OCI-LY7 (cell line): ENCODE data around the gene TMEM212. TPM values are rescaled to one million over a fixed set of nuclear protein-coding genes. Genes with fewer than 3 reads are reported as not detected.

Source experiments
- BruUV-seq: library from RNA; stranded (reverse); fragments of 400-500 nt; replicated peaks from 2 replicates; lab custom pipeline; 2021; lab: Mats Ljungman, UMichigan
- CTCF ChIA-PET: fragments of 300-600 bp; sonication (Branson Sonifier 250); formaldehyde crosslinking; loops from one replicate; lab custom pipeline; 2022; ENCODE audit warnings: antibody characterized with exemption; ENCODE audit not compliant: unreplicated experiment; lab: Charles Lee
- POLR2A ChIA-PET: fragments of 300-600 bp; sonication (Branson Sonifier 250); formaldehyde crosslinking; loops from one replicate; lab custom pipeline; 2022; ENCODE audit warnings: antibody characterized with exemption; lab: Charles Lee
- DNase-seq: peaks from one replicate; pipeline ENCODE4 v3.0.0-alpha.2; 2015; ENCODE audit warnings: low spot score
- H2AFZ ChIP-seq: fragments of 200-600 bp; sonication (generic), shearing (Covaris generic); 2 replicates; pipeline ENCODE4 v1.6.1; 2014; ENCODE audit warnings: mild to moderate bottlenecking, antibody characterized with exemption, low read length, moderate library complexity
- H3K27ac ChIP-seq: fragments of 200-600 bp; sonication (generic); 2 replicates; pipeline ENCODE4 v1.5.1; 2014; ENCODE audit warnings: mixed run types, low read depth, mild to moderate bottlenecking, moderate library complexity, low read length, inconsistent platforms; ENCODE audit not compliant: poor library complexity, severe bottlenecking
- H3K36me3 ChIP-seq: fragments of 200-600 bp; sonication (generic); 2 replicates; pipeline ENCODE4 v1.6.1; 2014; ENCODE audit warnings: mild to moderate bottlenecking, antibody characterized with exemption, low read length, moderate library complexity, mixed read lengths; ENCODE audit not compliant: insufficient read depth
- H3K4me1 ChIP-seq: fragments of 200-600 bp; sonication (generic); 2 replicates; pipeline ENCODE4 v1.5.1; 2014; ENCODE audit warnings: mild to moderate bottlenecking, low read length; ENCODE audit not compliant: insufficient read depth, poor library complexity, severe bottlenecking
- H3K4me2 ChIP-seq: fragments of 200-600 bp; sonication (generic); 2 replicates; pipeline ENCODE4 v1.6.1; 2014; ENCODE audit warnings: mild to moderate bottlenecking, low read length
- H3K4me3 ChIP-seq: fragments of 200-600 bp; sonication (generic); 2 replicates; pipeline ENCODE4 v1.5.1; 2014; ENCODE audit warnings: mild to moderate bottlenecking, low read depth, low read length; ENCODE audit not compliant: poor library complexity, severe bottlenecking
- H3K79me2 ChIP-seq: fragments of 200-600 bp; sonication (generic); 2 replicates; pipeline ENCODE4 v1.6.1; 2016; ENCODE audit warnings: low read depth, mild to moderate bottlenecking, low read length, moderate library complexity, mixed read lengths; ENCODE audit not compliant: insufficient read depth
- H3K9me2 ChIP-seq: fragments of 200-600 bp; sonication (generic); 2 replicates; pipeline ENCODE4 v1.6.1; 2016; ENCODE audit warnings: mild to moderate bottlenecking, low read length, mixed read lengths; ENCODE audit not compliant: insufficient read depth
- H3K9me3 ChIP-seq: fragments of 200-600 bp; sonication (generic); 2 replicates; pipeline ENCODE4 v1.6.1; 2014; ENCODE audit warnings: mild to moderate bottlenecking, mixed run types, low read length, mixed read lengths
- H4K20me1 ChIP-seq: fragments of 200-600 bp; sonication (generic); 2 replicates; pipeline ENCODE4 v1.6.1; 2014; ENCODE audit warnings: mild to moderate bottlenecking, antibody characterized with exemption, low read length, moderate library complexity, mixed read lengths; ENCODE audit not compliant: insufficient read depth
- EZH2phosphoT487 ChIP-seq: fragments of 200-600 bp; sonication (generic); IDR thresholded peaks from 2 replicates; pipeline ENCODE4 v1.6.1; 2018; ENCODE audit warnings: low read depth, borderline replicate concordance, mild to moderate bottlenecking, mixed run types, antibody characterized with exemption, low read length, moderate library complexity, mixed read lengths
- intact Hi-C: fragments of 100-400 bp; cut with micrococcal nuclease; formaldehyde crosslinking; loops from one replicate; pipeline ENCODE4 v1.10.0; 2022; ENCODE audit not compliant: unreplicated experiment
- total RNA-seq, 2 experiments: library from RNA; depleted of rRNA in 1 of 2; stranded (reverse); fragments of >200 nt in 1 of 2; shearing (Covaris generic) in 1 of 2; gene quantifications; 2 replicates each; pipeline ENCODE4 v1.2.3, GENCODE V29; 2014 to 2022
- TF ChIP-seq, protein P1 (sequence below): fragments of 200-600 bp; sonication (generic); conservative IDR thresholded peaks from 2 replicates; pipeline ENCODE4 v1.5.1; 2014; ENCODE audit warnings: mild to moderate bottlenecking, antibody characterized with exemption, low read length, moderate library complexity, mixed read lengths

Gene TMEM212
- total RNA-seq, 2 experiments from 2014 or later, result not detected

DNA sequence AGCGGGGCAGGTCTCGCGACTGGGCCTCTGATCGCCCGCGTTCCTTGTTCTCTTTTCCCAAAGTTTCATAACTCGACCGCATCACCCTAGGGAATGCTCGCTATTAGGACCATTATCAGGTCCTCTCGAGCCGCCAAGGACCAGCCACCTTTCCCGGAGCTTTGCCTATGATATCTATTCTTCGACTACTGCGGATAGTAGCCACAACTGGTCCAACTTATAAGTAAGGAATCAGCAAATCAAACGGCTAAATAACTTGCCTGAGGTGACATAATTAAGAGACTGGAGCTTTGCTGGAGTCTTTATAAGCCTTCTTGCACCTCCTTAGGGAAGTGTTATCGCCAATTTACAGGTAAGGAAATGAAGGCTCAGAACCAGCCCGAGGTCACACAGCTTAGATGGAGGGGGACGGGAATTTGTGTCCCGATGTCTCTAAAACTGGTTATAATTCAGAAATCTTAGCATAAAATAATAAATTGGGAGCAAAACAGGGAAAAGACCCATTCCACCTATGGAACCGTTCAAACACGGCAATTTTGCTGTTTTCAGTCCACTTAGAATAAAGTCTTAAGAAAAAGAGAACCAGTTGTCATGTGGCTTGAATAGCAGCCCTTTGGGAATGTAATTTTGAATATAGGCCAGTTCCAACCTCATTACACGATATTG, 32.4 kb upstream of the TMEM212 start:
- no peak for DNase-seq
- Histone ChIP-seq H2AFZ (no peak overlapping the region), H3K4me3 (no peak overlapping the region), H3K4me2 (no peak overlapping the region), H3K27ac (no peak overlapping the region), H4K20me1 (no peaks in the 10 kb centered on the region), H3K36me3 (no peaks in the 10 kb centered on the region), H3K9me2 (no peaks in the 10 kb centered on the region), H3K4me1 (no peaks in the 10 kb centered on the region), H3K9me3 (no peaks in the 10 kb centered on the region), H3K79me2 (no peaks in the 10 kb centered on the region)
- intact Hi-C loops, result no loop called here
- ChIA-PET CTCF (no interaction called here), POLR2A (no interaction called here)
- TF ChIP-seq, protein P1, sequence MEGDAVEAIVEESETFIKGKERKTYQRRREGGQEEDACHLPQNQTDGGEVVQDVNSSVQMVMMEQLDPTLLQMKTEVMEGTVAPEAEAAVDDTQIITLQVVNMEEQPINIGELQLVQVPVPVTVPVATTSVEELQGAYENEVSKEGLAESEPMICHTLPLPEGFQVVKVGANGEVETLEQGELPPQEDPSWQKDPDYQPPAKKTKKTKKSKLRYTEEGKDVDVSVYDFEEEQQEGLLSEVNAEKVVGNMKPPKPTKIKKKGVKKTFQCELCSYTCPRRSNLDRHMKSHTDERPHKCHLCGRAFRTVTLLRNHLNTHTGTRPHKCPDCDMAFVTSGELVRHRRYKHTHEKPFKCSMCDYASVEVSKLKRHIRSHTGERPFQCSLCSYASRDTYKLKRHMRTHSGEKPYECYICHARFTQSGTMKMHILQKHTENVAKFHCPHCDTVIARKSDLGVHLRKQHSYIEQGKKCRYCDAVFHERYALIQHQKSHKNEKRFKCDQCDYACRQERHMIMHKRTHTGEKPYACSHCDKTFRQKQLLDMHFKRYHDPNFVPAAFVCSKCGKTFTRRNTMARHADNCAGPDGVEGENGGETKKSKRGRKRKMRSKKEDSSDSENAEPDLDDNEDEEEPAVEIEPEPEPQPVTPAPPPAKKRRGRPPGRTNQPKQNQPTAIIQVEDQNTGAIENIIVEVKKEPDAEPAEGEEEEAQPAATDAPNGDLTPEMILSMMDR, result no peak
- BruUV-seq, result no TSS peak

DNA sequence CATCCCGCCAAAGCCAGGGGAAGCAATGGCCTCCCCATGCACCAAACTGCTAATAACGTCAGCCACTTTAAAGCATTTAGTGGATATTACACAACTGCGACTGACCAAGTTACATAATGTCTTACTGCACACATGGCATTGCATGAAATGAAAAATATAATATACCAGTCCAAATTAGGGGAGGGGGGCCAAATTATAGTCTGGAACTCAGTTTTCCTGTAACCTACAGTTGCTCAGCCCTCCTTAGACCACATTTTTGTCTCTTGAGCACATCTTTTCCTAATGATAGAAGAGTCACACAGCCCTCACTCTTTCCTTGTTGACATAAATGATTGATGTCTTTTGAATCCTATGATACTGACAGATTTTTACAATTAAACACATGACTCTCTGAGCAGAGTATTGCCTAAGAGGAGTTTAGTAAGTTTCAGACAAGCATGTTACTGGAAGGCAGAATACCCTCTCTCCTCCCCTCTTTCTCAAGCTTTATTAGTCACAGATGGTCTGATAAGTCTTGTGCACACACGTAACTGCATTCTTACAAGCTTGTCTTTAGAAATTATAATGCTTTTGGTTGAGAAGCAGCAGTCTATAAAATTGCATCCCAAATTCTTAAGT, 31.7 kb upstream of the TMEM212 start:
- intact Hi-C loops, result no loop called here
- DNase-seq, result no peak
- H4K20me1 ChIP-seq, result no peaks in the 10 kb centered on the region
- POLR2A ChIA-PET, result no interaction called here
- H3K9me3 ChIP-seq, result no peaks in the 10 kb centered on the region
- no peaks in the 10 kb centered on the region for H3K9me2 ChIP-seq
- BruUV-seq, result no TSS peak
- no peak overlapping the region for H3K4me3 ChIP-seq
- CTCF ChIA-PET, result no interaction called here
- H3K27ac ChIP-seq, result no peak overlapping the region
- no peaks in the 10 kb centered on the region for H3K4me1 ChIP-seq
- no peak overlapping the region for H2AFZ ChIP-seq
- TF ChIP-seq EZH2phosphoT487, result no peak
- TF ChIP-seq, protein P1, result no peak
- H3K4me2 ChIP-seq, result no peak overlapping the region
- H3K36me3 ChIP-seq, result no peaks in the 10 kb centered on the region
- H3K79me2 ChIP-seq, result no peaks in the 10 kb centered on the region

DNA sequence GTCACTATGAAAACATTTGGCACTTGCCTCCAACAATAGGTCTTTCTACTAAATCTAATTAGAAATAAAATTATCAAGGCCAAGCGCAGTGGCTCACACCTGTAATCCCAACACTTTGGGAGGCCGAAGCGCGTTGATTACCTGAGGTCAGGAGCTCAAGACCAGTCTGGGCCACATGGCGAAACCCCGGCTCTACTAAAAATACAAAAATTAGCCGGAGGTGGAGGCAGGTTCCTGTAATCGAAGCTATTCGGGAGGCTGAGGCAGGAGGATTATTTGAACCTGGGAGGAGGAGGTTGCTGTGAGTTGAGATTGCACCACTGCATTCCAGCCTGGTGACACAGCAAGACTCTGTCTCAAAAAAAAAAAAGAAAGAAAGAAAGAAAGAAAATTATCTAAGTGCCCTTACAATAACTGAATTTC, 31.2 kb upstream of the TMEM212 start:
- ChIA-PET CTCF (no interaction called here), POLR2A (interaction anchor here (0.7 kb wide), 1 partner anchor 774 kb away, joined by 3 read pairs; no protein-coding TSS in a partner anchor)
- no peak overlapping the region for H3K4me2 ChIP-seq
- no peaks in the 10 kb centered on the region for H3K9me2 ChIP-seq
- no peak overlapping the region for H2AFZ ChIP-seq
- no peak overlapping the region for H3K27ac ChIP-seq
- H3K36me3 ChIP-seq, result no peaks in the 10 kb centered on the region
- no peak for DNase-seq
- no TSS peak for BruUV-seq
- H3K79me2 ChIP-seq, result no peaks in the 10 kb centered on the region
- no peak overlapping the region for H3K4me3 ChIP-seq
- TF ChIP-seq, protein P1, result no peak
- no peak for TF ChIP-seq EZH2phosphoT487
- intact Hi-C loops, result no loop called here
- H3K4me1 ChIP-seq, result no peaks in the 10 kb centered on the region
- H3K9me3 ChIP-seq, result no peaks in the 10 kb centered on the region
- H4K20me1 ChIP-seq, result no peaks in the 10 kb centered on the region
